ENCODE results near the gene NPM1.

The NPM1 gene

DNA sequence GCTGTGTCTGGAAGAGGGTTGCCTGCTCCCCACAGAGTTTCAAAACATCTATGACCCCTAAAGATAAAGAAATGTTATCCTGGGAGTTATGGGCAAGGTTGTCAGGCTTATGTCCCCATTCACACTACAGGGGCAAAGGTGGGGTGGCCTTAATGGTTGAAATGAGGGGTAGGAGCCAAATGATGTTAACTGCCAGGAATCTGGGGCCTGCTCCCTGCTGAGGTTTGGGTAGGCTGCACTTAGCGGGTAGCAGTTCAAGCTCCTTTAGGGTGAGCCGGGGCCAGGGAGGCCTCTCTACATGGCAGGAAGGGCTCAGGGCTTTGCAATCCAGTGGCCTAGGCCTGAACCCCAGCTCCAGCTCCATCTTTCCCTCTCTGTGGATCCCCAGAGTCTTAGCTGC, 34.8 kb downstream of the NPM1 start:
- Histone ChIP-seq H3K36me3 (no peaks in the 10 kb centered on the region), H3K27ac (no peak overlapping the region), H3K4me1 (peaks cover 0 to 36% (median 23%) of the 10 kb centered on the region in 4 donors), H3K27me3 (no peaks in the 10 kb centered on the region), H3K9me3 (no peaks in the 10 kb centered on the region), H3K4me3 (no peak overlapping the region)
- intact Hi-C loops (cut with DNase I; ENCODE audit: low total_unique reads): loop anchor here (5.0 kb wide), 1 partner anchor 180 kb away; no protein-coding TSS in a partner anchor
- TF ChIP-seq, protein P1, sequence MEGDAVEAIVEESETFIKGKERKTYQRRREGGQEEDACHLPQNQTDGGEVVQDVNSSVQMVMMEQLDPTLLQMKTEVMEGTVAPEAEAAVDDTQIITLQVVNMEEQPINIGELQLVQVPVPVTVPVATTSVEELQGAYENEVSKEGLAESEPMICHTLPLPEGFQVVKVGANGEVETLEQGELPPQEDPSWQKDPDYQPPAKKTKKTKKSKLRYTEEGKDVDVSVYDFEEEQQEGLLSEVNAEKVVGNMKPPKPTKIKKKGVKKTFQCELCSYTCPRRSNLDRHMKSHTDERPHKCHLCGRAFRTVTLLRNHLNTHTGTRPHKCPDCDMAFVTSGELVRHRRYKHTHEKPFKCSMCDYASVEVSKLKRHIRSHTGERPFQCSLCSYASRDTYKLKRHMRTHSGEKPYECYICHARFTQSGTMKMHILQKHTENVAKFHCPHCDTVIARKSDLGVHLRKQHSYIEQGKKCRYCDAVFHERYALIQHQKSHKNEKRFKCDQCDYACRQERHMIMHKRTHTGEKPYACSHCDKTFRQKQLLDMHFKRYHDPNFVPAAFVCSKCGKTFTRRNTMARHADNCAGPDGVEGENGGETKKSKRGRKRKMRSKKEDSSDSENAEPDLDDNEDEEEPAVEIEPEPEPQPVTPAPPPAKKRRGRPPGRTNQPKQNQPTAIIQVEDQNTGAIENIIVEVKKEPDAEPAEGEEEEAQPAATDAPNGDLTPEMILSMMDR (IDR thresholded peaks at IDR 0.05): no peak
- DNase-seq: no peak

DNA sequence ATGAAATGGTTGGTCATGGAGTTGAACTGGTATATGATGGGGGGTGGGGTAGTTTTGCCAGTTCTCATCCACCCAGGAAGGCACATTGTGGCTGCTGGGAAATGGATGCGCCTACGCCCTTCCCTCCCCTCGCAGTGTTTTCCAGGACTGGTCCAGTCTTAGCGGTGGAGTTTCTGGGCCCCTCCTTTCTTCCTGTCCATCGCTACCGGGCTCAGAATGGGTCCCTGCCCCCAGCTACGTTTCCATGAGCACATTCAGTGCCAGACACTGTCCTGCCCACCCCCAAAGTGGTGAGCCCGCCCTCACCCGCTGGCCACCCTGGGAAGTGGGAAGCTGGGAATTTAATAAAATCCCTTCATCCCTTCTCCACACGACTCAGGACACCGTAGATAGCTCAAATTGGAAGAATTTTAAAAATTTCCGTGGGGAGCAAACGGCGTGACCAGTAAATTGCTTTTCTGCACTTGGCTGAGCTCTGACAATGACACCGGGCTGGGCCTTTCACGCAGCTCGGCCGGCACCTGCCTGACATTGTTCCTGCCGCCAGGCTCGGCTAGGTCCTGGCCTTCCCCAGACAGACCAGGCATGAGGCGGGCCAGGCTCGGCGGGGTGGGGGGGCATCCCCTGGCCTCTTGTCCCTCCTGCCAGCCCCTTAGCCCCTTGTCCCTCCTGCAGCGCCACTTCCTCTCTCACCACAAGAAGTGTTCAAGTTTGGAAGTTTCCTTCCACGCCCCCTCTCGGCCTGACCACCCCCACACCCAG, 35.4 kb downstream of the NPM1 start:
- Histone ChIP-seq H3K9me3 (no peaks in the 10 kb centered on the region), H3K36me3 (no peaks in the 10 kb centered on the region), H3K27ac (no peak overlapping the region), H3K4me1 (peaks cover 0 to 35% (median 23%) of the 10 kb centered on the region in 4 donors), H3K27me3 (no peaks in the 10 kb centered on the region), H3K4me3 (no peak overlapping the region)
- TF ChIP-seq, protein P1 (IDR thresholded peaks at IDR 0.05): no peak
- DNase-seq: peak in 1 of 2 donors; percentile 63
- intact Hi-C loops (cut with DNase I; ENCODE audit: low total_unique reads): loop anchor here (5.0 kb wide), 1 partner anchor 179 kb away; no protein-coding TSS in a partner anchor

DNA sequence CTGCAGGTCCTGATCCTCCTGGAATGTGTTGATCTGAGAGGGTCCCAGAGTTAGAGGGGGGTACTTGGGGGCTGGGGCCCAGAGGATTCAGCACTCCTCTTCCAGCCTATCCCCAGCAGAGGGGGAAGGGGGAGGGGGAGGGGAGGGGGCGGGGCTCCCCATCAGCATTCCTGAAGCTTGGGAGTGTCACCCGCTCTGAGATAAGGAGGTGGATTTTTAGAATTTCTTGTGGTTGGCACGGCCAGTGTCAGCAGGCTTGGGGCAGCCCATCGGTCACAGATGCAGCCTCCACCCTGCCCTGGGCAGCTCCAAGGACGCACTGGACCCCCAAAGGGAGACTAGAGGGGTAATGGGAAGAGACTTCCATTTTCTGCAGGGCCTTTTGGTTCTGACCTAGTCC, 37.1 kb downstream of the NPM1 start:
- Histone ChIP-seq H3K9me3 (no peaks in the 10 kb centered on the region), H3K36me3 (no peaks in the 10 kb centered on the region), H3K27me3 (no peaks in the 10 kb centered on the region), H3K4me3 (no peak overlapping the region), H3K4me1 (peaks cover 0 to 19% (median 13%) of the 10 kb centered on the region in 4 donors), H3K27ac (no peak overlapping the region)
- TF ChIP-seq, protein P1 (IDR thresholded peaks at IDR 0.05): no peak
- intact Hi-C loops (cut with DNase I; ENCODE audit: low total_unique reads): loop anchor here (5.0 kb wide), 1 partner anchor 178 kb away; no protein-coding TSS in a partner anchor
- peak in 1 of 2 donors; percentile 37 for DNase-seq

DNA sequence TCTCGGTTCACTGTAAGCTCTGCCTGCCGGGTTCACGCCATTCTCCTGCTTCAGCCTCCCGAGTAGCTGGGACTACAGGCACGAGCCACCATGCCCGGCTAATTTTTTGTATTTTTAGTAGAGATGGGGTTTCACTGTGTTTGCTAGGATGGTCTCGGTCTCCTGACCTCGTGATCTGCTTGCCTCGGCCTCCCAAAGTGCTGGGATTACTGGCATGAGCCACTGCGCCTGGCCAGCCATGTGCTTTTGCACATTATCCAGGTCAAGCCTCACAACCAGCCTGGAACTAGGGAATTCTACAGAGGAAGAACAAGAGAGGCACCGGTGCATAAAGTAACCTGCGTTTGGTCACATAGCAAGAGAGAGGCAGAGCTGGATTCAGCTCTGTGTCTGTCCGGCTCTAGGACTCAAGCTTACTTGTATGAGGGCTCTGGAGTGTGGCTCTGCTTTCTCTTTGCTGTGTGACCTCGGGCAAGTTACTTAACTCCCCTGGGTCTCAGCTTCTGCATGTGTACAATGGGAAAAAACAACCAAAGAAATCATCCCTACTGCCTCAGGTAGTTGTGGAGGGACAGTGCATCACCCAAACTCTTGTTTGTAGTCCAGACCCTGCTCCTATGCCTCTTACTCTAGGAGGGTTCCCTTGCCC, 38.1 kb downstream of the NPM1 start:
- intact Hi-C loops (cut with DNase I; ENCODE audit: low total_unique reads): no loop called here
- TF ChIP-seq, protein P1 (IDR thresholded peaks at IDR 0.05): no peak
- no peaks in the 10 kb centered on the region for H3K36me3 ChIP-seq
- H3K27ac ChIP-seq: no peak overlapping the region
- peaks cover 0 to 9% (median 4%) of the 10 kb centered on the region in 4 donors for H3K4me1 ChIP-seq
- H3K27me3 ChIP-seq: no peaks in the 10 kb centered on the region
- DNase-seq: peak in 1 of 2 donors; percentile 56
- H3K9me3 ChIP-seq: no peaks in the 10 kb centered on the region
- no peak overlapping the region for H3K4me3 ChIP-seq

DNA sequence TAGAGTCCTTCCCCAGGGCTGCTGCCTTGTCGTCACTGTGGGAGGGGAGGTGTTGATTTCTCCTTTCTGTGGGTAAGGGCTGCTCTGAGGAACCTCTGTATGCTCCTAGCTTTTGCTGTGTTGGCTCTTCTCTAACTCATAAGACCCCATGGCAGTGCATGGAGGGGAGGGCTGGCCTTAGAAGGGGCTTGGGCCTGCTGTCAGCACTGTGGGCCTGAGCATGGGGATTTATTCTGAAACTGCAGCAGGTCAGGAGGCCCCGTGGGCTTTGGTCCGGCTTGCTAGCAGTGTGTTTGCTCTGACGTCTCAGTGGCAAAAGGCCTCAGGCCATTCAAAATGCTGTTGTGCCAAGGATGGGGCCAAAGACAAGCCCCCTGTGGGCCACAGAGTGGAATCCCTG, 38.6 kb downstream of the NPM1 start:
- Histone ChIP-seq H3K36me3 (no peaks in the 10 kb centered on the region), H3K4me1 (peaks cover 0 to 4% (median 2%) of the 10 kb centered on the region in 4 donors), H3K27ac (no peak overlapping the region), H3K4me3 (no peak overlapping the region), H3K27me3 (no peaks in the 10 kb centered on the region), H3K9me3 (no peaks in the 10 kb centered on the region)
- TF ChIP-seq, protein P1 (IDR thresholded peaks at IDR 0.05): no peak
- DNase-seq: no peak
- intact Hi-C loops (cut with DNase I; ENCODE audit: low total_unique reads): no loop called here
